Coronary artery (tissue), 2 donors: ENCODE measurements around the gene LOXL1.

Experiments
- DNase-seq: peaks from one replicate; pipeline ENCODE4 v3.0.0-alpha.2; 2017; ENCODE audit warnings: low spot score
- H3K27ac ChIP-seq, 2 donors: fragments of 200-600 bp; sonication (generic); one replicate each; pipeline ENCODE4 v1.5.1; 2016 to 2019
- H3K4me3 ChIP-seq: fragments of 200-600 bp; sonication (generic); 2 replicates; pipeline ENCODE4 v1.5.1; 2016; ENCODE audit warnings: mild to moderate bottlenecking, moderate library complexity
- CTCF ChIP-seq: fragments of 200-600 bp; sonication (generic); IDR thresholded peaks from one replicate; pipeline ENCODE4 v1.5.1; 2019; ENCODE audit warnings: antibody characterized with exemption

Gene LOXL1

GRCh38 chr15:73987250-73987649, 61.0 kb downstream of the LOXL1 start:
- no peak for DNase-seq
- peak overlapping the region in 1 of 2 donors; percentile 93 for H3K27ac ChIP-seq
- H3K4me3 ChIP-seq = no peak overlapping the region
- TF ChIP-seq CTCF = no peak

DNA sequence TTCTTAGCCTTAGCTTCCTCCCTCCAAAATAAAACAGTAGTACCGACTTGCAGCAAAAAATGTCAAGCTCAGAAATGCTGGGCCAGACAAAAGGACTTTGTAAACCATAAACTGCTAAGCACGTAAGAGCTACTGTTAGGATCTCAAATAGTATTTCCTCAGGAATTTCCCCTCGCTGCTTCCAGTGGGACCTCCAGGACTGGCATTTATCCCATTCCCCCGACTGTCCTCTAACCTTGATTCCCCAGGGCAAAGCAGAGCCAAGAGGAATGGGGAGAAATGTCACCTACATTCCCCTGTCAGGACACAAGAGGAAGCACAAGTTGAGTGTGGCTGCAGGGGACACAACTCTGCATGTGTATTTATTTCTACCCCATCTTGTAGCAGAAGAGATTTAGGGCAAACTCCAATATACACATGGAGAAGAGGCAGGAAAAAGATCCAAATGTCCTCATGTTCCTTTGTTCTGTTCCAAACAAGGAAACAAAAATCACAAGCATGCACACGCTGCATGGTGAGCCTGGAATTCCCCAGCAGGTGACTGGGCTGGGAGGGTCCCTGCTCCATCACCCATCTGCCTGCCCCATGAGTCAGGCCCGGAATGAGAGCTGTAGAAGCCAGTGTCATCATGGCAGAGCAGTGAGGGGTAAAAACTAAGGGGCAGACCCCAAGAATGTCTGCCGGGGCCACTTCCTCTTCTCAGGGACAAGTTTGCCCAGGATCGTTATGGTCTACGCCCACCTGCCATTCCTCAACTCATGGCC, 61.6 kb downstream of the LOXL1 start:
- no peak overlapping the region for H3K4me3 ChIP-seq
- TF ChIP-seq CTCF = no peak
- peak overlapping the region in 1 of 2 donors; percentile 93 for H3K27ac ChIP-seq
- DNase-seq = no peak

- no peak for TF ChIP-seq CTCF
- Histone ChIP-seq H3K4me3 (no peak overlapping the region), H3K27ac (peak overlapping the region in 1 of 2 donors; percentile 93)
- no peak for DNase-seq
Measured at GRCh38 chr15:73988445-73988969, 62.2 kb downstream of the LOXL1 start.

- DNase-seq = no peak
- no peak for TF ChIP-seq CTCF
- Histone ChIP-seq H3K27ac (peak overlapping the region; percentile 54 to 93), H3K4me3 (no peak overlapping the region)
Measured at GRCh38 chr15:73989001-73989798, 62.9 kb downstream of the LOXL1 start.

DNA sequence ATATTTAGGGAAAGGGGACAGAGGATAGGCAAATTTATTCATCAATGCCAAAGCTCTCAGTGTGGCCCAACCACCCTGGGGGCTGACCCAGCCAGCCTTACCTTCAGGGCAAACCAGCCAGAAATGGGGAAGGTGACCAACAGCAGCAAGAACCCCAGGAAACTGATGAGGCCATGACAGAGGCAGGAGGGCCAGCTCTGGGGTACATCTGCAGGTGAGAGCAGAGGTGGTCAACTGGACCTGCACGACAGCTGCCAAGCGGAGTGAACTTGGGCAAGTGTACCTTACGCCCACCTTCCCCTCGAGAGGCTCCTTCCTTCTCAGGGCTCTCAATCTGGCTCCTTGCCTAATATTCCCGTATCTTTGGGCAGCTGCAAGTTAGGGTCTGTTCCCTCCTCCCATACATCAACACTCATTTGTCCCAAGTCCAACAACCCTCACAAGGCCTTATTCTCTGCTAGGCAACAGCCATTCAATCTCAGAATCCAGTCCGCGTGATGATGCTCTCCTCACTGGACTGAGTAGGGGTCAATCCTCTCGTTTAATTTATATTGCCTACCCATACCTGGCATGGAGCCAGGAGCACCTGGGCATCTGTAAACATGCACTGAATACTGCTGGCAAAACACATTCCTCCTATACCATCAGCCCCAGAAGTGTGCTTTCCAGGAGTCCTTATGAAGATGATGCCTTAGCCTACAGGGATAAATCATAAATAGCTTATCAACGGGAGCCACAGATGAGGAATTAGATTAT, 64.2 kb downstream of the LOXL1 start:
- no peak for TF ChIP-seq CTCF
- Histone ChIP-seq H3K4me3 (peak overlapping the region; percentile 94), H3K27ac (peak overlapping the region; percentile 75 to 93)
- no peak for DNase-seq

DNA sequence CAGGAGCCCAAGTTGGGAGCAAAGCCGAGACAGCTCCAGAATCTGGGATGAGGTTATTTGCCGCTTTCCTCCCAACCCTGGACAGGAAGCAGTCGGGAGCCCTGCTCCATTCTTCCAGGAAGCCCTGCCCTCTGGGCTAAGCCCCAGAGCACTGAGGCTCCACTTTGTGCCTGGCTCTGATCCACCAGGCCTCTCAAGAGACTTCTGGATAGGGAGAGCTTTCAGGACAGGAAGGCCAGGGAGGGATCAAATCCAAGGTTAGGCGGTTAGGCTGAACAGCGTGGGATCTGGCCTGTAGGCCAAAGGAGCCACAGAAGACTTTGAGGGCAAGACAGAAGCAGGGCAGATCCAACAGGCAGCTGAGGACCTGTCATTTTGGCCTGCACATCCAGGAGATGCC, 65.0 kb downstream of the LOXL1 start:
- DNase-seq = no peak
- no peak for TF ChIP-seq CTCF
- peak overlapping the region; percentile 75 to 93 for H3K27ac ChIP-seq
- H3K4me3 ChIP-seq = peak overlapping the region; percentile 94
